Inferior parietal cortex (tissue), 1 donor: ENCODE measurements around the gene C2orf15.
"Not testable (repeated sequence)": the region's sequence is repeated elsewhere in the genome, so short reads cannot be mapped to it uniquely, and the experiment has no call there.

ENCODE experiments used
- DNase-seq: peaks from one replicate; pipeline ENCODE4 v3.0.0-alpha.2; 2016; ENCODE audit errors: extremely low spot score

Gene C2orf15, protein sequence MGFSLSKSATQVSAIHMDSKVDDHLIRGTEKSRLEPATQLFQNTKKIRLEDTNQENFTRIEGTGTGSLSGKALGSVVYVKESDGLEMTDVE

DNA sequence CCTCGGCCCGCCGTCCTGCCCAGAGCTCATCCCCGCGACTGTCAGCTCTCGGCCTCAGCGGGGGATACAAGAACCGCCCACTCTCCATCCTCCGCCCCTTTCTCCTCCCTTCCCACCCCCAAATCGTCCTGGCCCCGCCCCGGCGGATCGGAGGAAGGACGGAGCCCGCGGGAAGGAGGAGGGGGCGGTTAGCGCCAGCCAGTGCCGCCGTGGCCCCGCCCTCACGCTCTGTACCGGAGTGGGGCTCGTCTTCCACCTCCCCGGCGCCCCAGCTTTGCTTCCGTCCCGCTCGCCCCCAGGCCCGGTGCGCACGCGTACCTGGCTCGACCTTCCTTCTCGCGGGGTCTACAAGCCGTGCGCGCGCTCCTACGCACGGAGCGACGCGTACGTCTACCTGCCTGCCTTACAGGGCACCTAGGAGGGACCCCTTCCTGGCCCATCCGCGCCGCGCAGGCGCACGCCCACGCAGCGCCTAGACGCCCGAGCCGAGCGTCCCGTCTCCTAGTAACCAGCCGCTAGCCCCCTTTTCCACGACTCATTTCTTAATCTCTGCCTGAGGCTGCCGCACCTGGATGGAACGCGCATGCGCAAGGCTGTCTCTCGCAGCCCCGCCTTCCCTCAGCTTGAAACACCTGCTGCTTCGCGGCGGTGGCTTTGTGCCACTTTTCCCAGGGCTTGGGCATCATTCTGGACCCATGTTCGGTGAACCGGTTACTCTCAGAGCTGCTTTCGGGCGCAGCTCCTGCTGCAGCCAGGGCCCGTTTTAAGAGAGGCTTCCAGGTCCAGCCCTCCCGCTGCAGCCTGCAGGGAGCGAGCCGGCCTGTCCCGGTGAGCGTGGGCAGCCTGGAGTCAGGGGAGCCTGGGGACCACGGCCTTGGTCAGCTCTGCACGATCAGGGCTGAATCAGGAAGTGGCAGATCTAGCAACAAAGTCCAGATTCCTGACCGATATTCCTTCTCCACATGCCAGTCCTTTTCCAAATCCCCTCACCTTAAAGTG lies at the start of gene C2orf15:
Gene C2orf15 (plus strand): TSS at position 598 of the 999 bp plus-strand sequence. CDS start 8,852 bp downstream, outside the sequence.
- DNase-seq, result peak; percentile 85

DNA sequence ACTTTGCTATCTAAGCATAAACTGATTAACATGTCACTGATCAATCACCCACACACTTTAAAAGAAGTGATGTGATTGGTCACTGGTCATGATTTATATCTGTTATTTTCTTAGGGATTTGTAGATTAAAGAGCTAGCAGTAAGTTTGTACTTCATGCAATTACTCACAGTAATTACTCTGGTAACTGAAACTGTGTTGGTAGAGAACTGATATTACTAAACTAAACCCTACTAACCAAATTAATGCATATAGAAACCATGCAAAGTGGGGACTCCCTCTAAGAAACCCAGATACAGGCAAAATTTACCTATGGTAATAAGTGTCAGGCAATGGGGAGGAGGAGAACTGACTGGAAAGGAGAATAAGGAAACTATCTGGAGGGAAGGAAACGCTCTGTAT lies 44.8 kb upstream of the C2orf15 start:
- no peak for DNase-seq

DNA sequence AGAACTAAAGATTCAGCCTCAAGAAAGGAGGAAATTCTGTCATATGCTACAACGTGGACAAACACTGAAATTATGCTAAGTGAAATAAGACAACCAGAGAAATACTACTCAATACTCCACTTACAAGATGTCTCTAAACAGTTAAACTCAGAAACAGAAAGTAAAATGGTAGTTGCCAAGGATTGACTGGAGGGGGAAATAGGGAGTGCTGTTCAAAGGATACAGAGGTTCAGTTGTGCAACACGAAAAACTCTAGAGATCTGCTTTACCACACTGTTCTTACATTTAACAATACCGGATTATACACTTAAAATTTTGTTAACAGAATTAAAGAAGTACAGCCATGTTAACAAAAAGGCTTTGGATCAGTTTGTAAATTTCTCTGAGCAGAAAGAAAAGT lies 39.8 kb upstream of the C2orf15 start:
- DNase-seq, result peak; percentile 35

DNA sequence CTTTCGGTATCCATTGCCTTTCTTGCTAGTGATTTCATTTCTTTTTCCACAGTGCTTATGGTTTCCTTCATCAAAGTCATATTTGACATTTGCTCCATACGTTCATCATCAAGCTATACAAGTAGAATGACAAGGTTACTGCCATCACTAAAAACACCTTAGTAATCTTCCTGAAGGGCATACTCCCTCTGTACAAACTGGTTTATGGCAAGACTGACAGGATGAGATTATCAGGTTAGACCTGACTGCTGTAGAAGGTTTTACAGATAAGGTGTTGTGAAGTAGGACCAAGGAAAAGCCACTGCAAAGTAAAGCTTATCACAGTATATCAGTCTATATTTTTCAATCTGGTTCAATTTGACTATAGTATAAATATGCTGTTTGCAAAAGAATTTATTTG lies 37.5 kb upstream of the C2orf15 start:
- no peak for DNase-seq

DNA sequence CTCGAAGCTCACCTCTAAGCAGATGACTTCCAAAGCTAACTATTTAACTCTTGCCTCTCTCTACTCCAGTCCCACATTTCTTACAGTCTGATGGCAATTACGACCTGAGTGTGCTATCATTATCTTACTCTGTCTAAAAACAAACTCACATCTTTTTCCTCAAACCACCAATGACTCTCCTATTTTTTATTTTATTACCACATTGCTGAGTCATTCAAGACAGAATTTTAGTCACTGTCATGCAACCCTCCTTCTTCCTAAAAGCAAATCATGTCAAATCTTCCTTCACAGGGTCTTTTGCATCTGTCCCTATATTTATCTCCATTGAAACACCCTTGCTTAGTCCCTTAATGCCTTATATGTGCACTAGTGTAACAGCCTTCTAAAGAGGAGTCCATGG lies 34.6 kb upstream of the C2orf15 start:
- no peak for DNase-seq

DNA sequence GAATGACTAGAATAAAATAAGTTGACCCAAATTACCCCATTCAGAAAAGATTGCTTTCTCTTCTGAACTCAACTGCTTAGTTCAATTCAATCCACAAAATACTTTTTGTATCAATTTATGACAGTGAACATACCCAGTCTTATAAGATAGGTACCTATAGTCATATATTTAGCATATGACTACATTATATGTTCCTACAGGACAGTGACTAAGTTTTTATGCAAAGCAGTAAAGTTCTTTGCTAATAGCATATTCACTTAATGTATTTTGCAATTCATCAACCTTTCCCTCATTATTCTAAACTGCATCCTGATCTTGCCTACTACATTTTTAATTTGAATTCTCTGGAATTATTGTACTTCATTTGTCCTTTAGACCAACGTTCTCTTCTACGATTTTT lies 30.3 kb upstream of the C2orf15 start:
- no peak for DNase-seq

DNA sequence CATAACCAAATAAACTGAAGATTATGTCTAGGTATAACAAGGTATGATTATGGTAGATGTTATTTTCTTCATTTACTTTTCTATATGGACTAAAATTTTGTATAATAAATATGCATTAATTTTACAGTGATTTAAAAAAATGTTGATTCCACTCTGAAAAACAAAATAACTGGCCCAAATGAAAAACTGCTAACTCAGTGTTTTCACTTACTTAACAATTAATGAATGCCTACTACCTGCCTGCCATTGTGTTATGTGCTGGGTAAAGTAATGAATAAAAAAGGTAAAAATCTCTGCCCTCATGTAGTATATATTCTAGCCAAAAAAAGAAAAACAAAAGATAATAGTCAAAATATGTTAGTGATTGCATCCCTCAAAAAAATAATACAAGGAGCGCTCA lies 29.6 kb upstream of the C2orf15 start:
- DNase-seq, result no peak

DNA sequence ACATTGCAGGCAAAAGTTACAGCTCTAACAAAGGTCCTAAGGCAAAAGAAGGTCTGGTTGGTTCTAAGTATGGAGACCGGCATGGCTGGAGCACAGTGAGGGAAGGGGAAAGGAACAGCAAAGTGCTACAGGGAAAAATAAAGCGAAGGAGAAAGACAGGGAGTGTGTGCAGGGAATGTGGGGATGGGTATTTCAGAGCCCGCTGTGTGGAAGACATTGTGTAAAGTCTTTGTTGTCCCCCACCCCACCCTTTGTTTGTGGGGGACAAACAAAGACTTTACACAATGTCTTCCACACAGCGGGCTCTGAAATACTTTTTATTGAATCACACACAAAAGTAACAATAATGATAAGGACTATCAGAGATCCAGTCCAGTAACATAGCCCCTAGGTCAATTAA lies 28.9 kb upstream of the C2orf15 start:
- DNase-seq, result no peak

DNA sequence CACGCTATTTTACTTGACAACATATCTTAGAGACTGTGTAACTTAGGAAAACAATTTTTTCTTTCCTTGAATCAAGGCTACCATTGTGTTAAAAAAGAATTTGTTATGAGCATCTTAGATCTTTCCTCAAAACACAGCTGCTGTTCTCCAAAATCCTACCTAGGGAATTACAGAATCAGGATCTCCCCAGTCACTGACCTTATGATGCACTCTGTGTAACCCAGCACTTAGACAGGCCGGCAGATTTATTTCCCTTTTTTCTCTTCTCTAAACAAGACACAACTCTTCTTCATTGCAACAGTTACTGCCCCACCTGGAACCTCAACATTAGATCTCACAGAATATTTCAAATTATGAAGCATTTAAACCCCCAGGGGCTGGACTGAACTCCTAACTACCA lies 13.5 kb upstream of the C2orf15 start:
- DNase-seq, result no peak

DNA sequence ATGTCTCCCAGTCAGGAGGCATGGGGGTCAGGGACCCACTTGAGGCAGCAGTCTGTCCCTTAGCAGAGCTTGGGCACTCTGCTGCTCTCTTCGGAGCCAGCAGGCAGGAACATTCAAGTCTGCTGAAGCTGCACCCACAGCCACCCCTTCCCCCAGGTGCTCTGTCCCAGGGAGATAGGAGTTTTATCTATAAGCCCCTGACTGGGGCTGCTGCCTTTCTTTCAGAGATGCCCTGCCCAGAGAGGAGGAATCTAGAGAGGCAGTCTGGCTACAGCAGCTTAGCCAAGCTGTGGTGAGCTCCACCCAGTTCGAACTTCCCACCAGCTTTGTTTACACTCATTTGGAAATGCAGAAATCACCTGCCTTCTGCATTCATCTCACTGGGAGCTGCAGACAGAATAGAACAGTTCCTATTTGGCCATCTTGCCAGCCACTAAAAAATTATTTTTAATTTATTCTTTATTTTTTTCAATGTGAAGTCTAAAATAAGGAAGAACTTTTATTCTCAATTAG lies 6.4 kb upstream of the C2orf15 start:
- not testable (repeated sequence) for DNase-seq

DNA sequence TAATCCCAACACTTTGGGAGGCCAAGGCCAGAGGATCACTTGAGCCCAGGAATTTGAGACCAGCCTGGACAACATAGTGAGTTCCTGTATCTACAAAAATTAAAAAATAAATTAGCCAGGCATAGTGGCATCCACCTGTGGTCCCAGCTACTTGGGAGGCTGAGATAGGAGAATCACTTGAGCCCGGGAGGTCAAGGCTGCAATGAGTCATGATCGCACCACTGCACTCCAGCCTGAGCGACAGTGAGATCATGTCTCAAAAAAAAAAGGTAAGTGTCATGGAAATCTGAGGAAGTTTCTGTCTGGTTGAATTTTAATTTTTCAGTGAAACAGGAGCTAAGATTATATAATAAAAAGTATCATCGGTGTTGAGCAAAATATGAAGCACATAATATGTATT lies 2.5 kb upstream of the C2orf15 start:
- no peak for DNase-seq

DNA sequence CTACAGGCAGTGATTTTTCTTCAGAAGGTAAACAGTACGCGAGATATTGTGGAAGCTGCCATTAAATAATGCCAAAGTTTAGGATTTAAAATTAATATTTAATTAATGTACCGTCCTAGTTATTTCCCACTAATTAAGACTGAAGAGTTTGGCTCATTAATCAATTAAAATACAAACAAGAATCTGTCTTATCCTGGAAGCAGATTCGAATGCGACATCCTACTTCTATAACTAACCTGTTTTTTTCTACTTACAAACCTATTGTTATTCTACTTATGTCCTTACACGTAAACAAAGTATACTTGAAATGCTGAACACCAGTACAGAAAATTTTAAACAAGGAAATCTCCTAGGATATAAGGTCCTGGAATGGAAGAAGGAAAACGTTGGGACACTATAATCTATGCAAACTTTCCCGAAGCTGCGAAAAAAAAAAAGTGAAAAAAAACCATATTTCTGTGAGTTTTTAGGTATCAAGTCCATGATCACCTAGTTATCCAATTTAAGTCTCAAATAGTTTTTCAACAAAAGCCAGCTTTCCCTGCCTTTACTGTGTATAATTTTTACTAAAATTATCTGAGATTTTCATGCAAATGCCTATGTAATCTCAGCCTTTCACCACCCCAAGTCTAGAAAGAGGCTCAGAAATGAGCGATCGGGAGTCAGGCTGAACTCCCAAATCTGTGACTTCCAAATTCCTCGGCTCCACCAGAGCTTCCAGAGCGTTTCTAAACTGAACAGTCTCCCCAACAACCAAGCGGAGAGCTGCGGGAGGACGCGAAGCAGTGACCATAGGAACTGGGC lies 1.2 kb upstream of the C2orf15 start:
- peak; percentile 42 for DNase-seq

DNA sequence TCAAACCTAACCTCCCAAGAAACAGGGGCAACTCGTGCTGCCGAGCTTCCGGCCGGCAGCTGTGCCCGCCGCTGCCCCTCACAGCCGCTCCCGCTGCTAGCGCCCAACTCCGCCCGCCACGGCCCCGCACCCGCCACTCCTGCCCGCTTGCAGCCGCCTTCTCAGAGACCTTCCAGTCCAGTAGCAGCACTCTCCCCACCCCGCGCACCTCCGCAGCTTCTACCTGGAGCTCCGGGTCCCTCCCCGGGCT lies 722 bp upstream of the C2orf15 start:
- no peak for DNase-seq

DNA sequence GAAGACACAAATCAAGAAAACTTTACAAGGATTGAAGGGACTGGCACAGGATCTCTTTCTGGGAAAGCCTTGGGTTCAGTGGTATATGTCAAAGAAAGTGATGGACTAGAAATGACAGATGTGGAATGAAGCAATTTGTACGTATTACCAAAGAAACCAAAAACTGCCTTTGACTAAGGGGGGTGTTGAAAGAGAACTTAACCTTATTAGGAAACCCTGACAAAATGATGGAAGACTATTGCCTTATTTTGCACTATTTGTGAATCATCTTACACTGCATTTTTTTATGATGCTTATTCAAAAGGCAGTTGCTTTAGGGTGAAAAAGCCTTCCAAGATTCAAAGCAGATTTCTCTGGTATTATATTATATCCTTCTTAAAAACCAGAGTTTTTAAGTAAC lies 9.2 kb downstream of the C2orf15 start:
- DNase-seq, result no peak

DNA sequence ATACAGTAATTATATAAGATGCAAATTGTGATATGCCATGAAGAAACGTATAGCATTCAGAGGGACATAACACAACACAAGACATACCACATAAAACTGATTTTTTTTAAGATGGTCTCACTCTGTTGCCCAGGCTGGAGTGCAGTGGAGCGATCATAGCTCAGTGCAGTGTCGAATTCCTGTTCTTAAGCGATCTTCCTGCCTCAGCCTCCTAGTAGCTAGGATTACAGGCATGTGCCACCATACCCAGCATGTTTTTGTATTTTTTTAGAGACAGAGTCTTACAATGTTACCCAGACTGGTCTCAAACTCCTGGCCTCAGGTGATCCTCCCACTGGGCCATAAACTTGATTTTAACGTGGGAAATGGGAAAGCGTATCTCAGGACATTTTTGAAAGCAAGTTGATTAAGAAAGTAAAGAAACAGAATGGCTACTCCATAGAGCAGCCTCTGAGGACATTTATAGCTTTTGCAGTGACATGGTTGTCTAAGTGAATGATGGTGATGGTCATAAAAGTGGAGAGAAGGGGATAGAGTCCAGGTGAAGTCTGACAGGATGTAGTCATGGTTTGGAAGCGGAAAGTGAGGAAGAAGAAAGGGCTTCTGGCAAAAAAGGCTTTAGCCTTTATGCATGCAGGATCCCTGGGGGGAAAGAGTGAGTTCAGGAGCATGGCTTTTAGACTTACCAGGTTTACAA lies 10.8 kb downstream of the C2orf15 start:
- no peak for DNase-seq

DNA sequence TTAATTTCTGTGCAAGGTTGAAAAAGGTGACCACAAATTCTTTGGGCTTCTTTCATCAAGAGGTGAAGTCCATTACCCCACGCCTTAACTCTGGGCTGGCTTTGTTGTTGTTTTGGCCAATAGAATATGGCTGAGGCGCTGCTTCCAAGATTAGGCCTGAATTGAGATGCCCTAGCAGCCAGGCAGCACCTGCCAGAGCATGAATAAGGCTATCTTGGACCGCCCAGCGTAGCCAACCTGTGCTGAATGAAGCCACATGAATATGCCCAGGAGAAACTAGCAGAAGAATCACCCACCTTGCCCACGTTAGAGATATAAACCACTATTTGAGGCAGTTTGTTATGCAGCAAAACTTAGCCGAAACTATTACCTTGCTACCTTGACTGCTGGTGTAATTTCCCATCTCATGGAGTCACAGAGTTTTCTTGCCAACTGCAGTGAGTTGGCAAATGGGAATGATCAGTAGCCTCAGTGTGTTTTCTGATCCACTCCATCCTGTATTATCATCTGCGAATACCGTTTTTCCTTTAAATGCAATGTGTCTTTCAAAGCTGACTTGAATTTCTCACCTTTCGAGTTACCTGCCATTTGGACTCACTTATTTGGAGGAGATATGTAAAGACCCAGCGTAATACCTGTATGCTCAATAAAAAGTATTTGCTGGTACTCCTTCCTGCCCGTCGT lies 12.6 kb downstream of the C2orf15 start:
- peak; percentile 41 for DNase-seq

DNA sequence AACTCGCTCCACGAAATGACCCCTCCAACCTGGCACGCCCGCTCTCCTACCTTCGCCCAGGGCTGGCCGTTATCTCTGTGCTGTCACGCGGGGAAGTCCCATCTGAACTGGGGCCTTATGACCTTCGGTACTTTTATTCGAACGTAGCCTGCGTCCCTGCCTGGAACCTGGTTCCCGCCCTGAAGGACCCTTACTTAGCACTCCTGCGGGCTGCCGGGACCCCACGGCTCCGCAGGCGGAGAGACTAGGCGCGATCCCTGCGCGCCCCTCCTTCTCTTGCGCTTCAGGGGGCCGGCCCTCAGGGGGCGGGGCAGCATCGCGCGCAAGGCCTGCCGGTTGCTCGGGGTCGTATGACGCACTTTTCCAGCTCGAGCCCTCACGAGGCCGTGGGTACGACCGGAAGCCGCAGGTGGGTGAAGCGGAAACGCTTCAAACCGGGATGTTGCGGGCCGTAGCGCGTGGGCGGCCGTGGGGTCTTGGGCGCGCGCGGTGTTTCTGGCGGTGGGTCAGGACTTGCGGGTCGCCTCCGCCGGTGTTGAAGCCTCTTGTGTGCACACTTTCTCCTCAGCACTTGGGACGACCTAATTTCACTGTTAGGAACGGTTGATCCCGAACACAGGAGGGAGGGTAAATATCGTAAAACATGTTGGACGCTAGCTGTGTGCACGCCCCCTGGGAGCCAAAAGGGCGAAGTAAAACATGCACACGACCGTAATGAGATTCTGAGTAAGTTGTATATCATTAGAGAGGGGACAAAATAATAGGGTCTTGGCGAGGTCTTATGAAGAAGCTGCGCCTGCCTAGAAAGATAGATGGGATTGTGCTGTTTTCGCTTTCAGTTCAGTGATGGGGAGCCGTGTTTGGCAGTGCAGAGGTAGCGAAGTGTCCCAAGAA lies 13.4 kb downstream of the C2orf15 start, which contains the start of the genes LIPT1 and TSGA10:
Gene LIPT1 (plus strand): TSS at position 325 of the 894 bp plus-strand sequence. CDS start 6,991 bp downstream, outside the sequence.
Gene TSGA10 (minus strand): TSS at position 300 of the 894 bp plus-strand sequence. CDS start 45,503 bp downstream, outside the sequence.
- peak; percentile 91 for DNase-seq

DNA sequence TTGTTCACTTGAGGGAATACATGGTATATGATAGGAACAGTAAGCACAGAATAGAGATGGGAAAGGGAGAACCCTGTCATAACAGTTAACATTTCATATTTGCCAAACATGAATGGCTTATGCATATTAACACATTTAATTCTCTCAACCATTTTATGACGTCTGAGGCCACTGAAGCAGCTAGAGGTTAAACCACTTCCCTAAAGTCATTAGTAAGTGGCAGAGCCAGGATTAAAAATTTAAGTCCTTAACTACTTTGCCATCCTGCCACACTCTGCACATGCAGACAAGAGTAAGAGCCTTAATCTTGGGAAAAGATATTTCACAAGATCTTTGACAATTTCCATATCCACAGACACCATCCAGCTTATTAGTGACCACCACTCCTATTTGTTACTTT lies 15.4 kb downstream of the C2orf15 start:
- no peak for DNase-seq

DNA sequence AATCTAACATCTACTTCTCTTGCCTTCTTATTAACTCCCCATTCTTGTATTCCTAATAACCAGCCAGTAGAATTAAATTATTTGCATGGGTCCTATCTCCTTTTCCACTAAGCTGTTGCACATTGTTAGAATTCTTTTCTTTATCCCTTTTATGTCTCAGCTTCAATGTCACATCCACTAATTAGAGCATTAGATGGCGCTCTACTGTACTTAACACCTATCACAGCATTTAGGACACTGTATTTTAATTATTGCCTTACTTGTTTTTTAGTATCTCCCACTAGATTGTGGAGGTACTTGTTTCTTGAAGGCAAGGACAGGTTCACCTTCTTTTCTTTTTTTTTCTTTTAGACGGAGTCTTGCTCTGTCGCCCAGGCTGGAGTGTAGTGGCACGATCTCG lies 17.1 kb downstream of the C2orf15 start:
- no peak for DNase-seq

DNA sequence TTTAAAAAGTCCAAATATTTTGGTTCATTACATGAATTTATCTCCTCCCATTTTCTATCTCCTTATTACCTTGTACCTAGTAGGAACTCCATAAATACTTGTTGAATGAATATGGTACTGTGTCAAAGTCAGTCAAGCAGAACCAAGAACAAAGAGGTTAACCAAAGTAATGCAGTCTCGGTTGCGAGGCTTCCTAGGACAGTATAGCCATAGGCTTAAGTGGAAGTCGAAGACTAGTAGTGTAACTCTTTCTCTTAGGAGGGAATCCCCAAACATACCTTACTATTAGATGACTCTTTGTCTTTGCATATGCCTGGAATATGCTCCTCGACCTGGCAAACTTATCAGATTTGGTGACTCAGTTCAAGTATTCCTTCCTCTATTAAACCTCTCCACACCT lies 18.1 kb downstream of the C2orf15 start:
- DNase-seq, result no peak
